Measurements from ENCODE around the gene UNC5A.

UNC5A gene

DNA sequence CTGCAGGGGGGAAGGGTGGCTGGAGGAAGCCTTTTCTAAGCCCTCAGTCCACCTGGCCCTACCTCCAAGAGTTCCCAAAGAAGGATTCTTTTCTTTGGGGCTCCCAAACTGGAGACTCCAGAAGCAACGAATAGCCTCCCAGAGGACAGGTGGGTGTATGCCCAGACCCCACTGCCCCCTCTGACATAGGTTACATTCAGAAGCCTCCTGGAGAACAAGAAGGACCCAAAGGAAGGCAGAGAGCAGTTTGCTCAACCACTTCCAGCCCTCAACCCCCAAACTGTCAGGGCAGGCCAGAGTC, 78.5 kb downstream of the UNC5A start:
- no peak for DNase-seq (ENCODE audit: low read depth)
- TF ChIP-seq, protein P1, sequence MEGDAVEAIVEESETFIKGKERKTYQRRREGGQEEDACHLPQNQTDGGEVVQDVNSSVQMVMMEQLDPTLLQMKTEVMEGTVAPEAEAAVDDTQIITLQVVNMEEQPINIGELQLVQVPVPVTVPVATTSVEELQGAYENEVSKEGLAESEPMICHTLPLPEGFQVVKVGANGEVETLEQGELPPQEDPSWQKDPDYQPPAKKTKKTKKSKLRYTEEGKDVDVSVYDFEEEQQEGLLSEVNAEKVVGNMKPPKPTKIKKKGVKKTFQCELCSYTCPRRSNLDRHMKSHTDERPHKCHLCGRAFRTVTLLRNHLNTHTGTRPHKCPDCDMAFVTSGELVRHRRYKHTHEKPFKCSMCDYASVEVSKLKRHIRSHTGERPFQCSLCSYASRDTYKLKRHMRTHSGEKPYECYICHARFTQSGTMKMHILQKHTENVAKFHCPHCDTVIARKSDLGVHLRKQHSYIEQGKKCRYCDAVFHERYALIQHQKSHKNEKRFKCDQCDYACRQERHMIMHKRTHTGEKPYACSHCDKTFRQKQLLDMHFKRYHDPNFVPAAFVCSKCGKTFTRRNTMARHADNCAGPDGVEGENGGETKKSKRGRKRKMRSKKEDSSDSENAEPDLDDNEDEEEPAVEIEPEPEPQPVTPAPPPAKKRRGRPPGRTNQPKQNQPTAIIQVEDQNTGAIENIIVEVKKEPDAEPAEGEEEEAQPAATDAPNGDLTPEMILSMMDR (conservative IDR thresholded peaks at IDR 0.05; ENCODE audit: low read length), result no peak
- no peak overlapping the region for H3K4me3 ChIP-seq (ENCODE audit: low read length)

DNA sequence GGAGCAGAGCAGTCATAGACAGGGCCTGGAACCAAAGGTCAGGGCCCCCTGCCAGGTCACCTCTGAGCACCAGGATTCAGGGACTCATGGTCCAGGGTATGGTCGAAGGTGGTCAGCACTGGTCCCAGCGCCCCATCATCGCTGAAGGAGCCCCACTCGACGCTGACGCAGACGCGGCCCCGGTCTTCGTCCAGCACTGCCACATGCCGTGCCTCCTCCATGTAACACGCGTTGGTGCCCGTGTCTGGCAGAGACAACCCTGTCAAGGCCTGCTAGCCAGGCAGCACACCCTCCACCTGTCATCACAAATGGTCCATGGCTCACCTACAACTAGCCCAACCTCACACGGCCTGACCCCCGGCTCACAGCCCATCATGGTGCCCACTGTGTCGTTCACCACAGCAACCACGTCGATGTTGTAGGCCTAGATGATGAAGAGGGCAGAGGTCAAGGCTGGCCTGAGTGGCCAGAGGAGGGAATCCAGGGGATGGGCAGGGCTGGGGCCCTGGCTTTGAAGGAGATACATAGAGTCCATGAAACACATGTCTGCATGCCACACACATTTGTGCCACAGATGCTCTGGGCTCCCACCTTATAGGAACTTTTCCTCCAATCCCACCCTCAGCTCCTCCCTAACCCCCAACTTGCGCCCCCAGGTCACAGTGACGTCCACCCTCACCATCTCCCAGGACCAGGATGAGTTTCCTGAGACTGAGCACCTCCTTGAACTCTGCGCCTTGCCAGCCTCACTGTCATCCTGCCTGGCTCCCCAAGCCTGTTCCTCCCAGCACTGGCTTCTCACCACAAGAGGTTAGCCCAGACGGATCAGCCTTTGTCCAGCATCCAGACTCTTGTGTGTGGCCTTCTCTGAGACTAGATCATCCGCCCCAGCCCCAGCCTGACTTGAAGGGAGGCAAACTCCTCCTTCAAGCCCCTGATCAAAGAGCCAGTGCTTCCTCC, 79.2 kb downstream of the UNC5A start:
- DNase-seq (ENCODE audit: low read depth), result no peak
- TF ChIP-seq, protein P1 (conservative IDR thresholded peaks at IDR 0.05; ENCODE audit: low read length), result no peak
- H3K4me3 ChIP-seq (ENCODE audit: low read length), result no peak overlapping the region

DNA sequence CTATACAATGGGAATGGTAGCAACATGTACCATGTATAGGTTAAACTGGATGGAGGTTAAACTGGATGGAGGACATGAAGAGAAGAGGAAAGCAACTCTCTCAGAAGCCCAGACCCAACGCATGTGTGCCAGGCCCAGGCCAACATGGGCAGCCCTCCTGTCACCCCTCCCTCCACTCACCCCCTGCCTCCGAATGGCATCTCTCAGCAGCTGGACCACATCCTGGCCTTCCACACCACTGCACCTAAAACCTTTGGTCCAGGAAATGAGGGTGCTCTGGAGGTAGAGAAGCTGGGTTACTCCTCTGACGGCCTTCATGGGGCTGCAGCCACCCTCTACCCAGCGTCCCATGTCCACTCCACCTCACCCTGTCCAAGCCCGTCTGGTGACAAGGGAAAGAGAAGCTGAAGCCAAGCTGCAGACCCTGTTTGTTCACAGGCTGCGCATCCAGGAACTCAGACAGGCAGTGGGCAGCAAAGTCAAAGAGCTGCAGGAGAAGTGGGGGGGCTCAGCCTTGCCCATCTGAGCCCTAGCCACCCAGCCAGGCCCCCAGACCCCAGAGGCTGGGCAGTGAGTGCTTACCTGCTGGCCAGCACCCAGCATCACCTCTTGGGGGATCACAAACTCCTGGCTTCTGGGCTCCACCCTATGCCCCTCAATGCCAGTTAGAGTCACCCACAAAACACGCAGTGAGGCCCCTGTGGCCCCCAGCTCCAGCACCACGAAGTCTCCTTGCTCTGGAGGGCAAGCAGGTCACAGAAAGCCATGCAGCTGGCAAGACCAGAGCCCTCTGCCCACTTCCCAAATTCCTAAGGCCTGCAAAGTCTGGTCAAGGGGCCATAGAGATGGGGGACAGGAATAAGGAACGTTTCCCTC, 80.3 kb downstream of the UNC5A start:
- TF ChIP-seq, protein P1 (conservative IDR thresholded peaks at IDR 0.05; ENCODE audit: low read length), result no peak
- no peak for DNase-seq (ENCODE audit: low read depth)

DNA sequence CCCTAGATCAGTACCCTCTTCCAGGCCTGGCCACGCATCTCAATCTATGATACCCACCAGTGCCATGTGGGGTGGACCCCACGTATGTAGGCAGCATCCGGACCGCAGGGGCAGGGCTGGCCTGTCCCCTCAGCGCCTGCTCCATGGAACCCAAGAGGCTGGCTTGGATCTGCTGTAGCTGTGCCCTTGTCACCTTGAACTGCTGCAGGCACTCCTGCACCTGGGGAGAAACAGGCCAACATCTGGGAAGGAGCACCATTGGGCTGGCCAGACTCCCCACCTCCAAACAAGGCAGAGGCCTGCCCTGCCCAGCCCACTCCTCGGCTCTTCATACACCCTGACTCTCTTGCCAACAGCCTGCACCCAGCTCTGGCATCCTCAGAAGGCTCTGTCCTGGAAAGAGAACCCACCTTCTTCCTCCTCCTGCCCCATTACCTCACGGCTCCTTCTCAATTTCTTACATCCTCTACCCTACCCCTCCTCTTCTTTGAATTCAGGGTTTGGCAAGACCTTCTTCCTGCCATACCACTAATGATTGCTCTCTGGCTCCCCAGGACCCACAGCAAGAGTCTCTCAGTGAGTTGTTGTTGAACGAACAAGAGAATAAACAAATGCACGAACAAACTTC, 81.1 kb downstream of the UNC5A start:
- DNase-seq (ENCODE audit: low read depth), result no peak
- H3K4me3 ChIP-seq (ENCODE audit: low read length), result no peak overlapping the region
- TF ChIP-seq, protein P1 (conservative IDR thresholded peaks at IDR 0.05; ENCODE audit: low read length), result no peak

More for the DNA sequence above, 80.3 kb downstream of the UNC5A start:
- no peak overlapping the region for H3K4me3 ChIP-seq (ENCODE audit: low read length)

DNA sequence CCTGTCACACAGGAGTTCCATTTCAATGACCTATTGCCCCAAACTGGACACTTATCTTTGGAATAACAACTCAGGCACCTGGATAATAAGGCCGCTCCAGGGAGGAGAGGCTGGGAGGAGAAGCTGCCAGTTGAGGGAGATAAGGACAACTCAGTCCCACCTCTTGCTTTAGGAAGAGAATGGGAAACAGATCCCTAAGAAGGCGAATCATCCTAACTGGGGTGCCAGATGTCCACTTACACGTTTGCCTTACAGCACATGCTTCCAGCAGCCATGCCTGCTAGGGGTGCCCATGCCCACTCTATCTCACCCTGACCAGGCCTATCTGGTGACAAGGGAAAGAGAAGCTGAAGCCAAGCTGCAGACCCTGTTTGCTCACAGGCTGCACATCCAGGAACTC, 82.3 kb downstream of the UNC5A start:
- TF ChIP-seq, protein P1 (conservative IDR thresholded peaks at IDR 0.05; ENCODE audit: low read length), result no peak
- no peak overlapping the region for H3K4me3 ChIP-seq (ENCODE audit: low read length)
- no peak for DNase-seq (ENCODE audit: low read depth)

DNA sequence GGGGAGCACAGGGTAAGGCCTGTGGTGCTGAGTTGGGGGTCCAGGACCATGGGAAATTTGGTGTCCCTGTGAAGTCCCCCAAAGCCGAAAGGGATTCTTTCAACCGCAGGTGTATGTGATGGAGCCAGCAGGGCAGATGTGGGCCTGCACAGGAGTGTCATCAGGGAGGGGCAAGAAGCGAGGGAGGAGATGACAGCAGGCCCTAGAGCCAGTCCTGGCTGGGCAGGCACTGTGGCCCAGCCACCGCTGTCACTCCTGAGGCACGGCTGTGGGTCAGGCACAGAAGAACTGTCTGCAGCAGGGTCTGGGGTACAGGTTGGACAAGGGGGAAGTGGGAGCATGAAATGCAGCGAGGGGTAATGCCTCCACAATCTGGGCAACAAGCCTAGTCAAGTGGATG, 83.9 kb downstream of the UNC5A start:
- no peak overlapping the region for H3K4me3 ChIP-seq (ENCODE audit: low read length)
- TF ChIP-seq, protein P1 (conservative IDR thresholded peaks at IDR 0.05; ENCODE audit: low read length), result no peak
- no peak for DNase-seq (ENCODE audit: low read depth)

All from AG10803 (cell line).